DMS53 treated with DMSO at 0.1 percent for 48 hours (cell line): ENCODE results near the gene LRIG1.

Source experiments
- DNase-seq: peaks from one replicate; lab custom pipeline; 2025; ENCODE audit not compliant: unreplicated experiment; lab: John Stamatoyannopoulos, UW

The LRIG1 gene

DNA sequence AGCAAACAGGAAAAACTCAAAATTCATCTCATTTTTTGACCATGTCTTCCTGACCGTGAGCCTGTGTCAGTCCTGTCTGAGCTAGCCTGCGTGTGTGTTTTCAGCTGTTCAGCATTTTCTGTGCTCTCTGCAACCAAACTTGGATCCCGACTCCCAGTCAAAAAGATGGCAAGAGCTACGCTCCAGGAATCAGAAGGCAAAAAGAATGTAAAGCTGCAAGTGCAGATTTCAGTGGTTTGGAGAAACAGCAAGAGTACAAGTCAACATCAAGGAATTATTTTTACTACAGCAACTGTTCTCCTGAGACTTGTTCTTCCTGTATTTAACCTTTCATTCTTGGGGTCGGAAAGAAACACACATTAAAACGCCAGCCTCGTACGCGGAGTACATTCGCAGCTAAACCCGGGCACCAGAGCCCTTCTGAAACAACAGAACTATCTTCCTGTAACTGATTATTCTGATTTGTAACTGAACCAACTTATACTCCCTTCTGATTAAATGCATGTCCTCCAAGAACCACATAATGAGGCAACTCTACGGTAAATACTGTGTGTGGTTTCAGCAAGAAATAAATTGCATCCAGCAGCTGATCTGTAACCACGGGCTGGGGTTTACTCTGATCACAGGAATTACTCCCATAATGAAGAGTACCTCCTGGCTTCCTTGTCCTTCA is 107.4 kb downstream of the LRIG1 start:
- DNase-seq = no peak

DNA sequence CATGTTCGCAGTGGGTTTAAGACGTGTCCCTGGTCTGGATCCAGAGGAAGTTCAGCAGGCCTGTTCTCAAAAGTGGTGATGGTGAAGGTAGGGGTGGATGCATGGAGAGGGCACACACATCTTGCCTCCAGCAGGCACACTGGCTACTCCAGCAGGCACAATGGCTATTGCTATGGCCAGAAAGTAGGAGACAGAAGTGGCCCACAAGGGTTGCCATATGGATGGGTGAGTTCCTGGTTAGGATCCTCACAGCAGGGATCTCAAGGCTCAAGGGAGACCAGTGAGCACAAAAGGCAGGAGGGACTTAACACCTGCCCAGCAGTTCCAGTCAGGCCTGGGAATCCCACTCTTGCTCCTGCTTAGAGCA is 107.9 kb downstream of the LRIG1 start:
- no peak for DNase-seq

- DNase-seq = no peak
Observed at GRCh38 chr3:66392512-66392911, 108.3 kb downstream of the LRIG1 start.

- DNase-seq = no peak
Observed at GRCh38 chr3:66390013-66390412, 110.8 kb downstream of the LRIG1 start.

GRCh38 chr3:66386925-66387650 is 113.7 kb downstream of the LRIG1 start:
- no peak for DNase-seq

DNA sequence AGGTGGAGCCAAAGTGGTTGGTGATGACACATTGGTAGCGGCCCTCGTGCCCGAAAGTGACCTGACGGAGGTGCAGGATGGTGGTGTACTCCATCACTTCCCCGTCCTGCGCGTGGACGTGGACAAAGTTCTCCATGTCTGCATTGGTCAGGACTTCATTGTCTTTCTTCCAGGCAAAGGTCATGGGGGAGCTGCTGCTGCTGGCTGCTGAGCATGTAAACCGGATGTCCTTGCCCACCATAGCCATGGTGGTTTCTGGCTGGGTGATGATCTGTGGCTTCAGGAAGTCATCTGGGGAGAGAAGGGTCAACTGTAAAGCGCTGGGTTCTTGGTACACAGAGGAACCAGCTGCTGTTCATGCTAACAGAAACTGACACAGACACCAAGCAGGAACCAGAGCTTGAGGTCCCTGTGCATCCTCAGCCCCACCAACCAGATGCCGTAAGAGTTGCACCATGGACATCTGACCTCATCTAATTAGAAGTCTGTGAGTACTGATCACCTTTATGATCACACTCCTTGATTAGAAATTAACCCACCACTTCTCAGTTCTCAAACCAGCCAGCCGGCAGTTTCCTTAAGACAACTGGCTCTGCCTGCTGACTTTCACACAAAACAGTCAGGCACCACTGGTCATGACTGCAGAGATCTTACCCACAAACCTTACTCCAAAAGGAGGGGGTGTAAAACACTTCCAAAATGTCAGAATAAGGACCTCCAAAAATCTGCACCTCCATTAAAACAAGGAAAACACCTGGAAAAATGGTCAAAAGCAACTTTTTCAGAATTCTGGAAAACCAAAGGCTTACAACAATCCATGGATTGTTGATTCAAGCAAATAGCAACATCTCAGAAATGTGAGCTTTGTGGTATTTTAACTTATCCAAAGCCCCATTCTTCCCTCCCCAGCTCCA is 114.6 kb downstream of the LRIG1 start:
- DNase-seq = no peak

DNA sequence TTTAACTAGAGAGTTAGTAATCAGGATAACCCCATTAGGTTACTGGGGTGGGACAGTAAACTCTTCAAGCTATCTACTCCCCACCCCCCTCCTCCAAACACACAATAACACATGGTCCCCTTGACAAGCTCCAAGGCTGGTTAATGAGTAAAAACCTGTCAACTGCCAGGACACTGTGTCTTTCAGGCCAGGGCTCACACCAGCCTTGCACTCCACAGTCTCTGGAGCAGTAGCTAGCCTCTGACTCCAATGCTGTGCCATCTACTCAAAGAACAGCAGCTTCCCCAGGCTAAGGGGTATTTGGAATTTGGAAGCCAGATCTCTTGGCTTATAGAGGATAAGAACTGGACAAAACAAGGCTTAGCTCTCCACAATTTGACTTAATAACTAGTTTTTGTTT is 115.8 kb downstream of the LRIG1 start:
- no peak for DNase-seq

GRCh38 chr3:66383998-66384745 is 116.7 kb downstream of the LRIG1 start:
- no peak for DNase-seq

- no peak for DNase-seq
Observed at GRCh38 chr3:66383023-66383422, 117.8 kb downstream of the LRIG1 start.

DNA sequence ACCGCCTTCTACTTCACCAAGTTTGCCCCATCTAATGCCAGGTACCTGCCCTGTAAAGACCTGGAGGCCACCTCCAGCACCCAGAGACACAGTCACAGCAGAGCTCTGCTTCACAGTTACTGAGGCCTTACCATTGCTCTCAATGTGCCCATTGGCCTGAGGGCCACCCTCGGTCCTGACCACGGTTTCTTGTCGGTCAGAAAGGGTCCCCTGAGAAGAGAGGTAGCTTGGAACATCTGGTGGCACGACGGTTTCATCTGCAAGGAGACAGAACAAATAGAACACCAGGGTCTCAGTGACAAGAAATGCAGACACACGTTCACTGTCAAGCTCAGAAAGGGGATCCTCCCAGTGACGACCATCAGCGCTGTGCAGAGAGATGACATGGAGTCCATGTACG is 118.7 kb downstream of the LRIG1 start:
- DNase-seq = no peak

DNA sequence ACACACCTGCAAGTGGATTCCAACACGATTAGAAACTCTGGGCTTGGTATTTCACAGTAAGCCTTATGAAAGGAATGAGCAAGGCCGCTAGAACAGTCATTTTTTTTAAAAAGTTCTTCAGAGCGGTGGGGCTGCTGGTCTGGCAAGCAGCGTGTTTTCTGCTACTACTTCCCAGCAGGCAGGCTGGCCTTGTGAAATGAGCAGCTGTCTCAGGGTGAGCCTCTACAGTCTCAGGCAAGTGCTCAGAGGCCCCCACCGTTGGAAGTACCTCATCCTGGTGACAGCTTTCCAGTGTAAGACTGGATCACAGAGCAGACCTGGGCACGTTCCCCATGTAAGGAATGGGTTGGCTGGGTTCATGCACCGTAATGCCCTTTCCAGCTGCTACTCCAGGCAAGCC is 119.2 kb downstream of the LRIG1 start:
- no peak for DNase-seq

DNA sequence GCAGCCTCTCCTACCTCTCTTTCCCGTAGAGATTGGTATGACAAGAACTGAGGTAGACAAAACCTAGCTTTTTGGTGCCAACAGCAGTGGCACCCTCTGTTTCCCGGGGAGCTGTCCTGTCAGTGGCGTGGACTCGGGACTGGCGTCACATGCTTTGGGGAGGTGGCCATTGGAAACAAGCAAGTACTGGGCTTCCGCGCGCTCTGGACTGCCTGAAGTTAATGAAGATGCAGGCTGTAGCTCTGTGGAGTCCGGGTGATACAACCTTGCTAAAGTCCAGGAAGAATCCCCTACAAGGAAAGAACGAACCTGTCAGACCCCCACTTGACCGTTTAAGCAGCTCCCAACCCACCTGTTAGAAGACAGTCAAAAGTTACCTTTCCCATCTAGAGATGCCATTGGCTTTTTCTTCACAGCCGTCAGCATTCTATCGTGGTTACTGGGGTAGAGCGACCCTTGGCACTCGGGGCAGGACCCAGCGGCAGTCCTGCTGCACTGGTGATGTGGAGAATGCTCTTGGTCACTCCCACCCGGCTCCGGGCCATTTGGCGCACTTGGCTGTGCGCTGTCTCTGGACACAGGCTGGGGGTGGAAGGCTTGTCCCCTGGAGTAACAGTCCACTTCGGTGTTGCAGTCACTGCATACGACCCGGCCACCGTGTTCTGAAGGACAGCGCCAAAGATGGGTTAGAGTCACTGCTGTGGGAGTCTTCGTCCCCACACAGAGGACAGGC is 120.5 kb downstream of the LRIG1 start:
- DNase-seq = no peak

- no peak for DNase-seq
Observed at GRCh38 chr3:66379565-66379964, 121.3 kb downstream of the LRIG1 start.

DNA sequence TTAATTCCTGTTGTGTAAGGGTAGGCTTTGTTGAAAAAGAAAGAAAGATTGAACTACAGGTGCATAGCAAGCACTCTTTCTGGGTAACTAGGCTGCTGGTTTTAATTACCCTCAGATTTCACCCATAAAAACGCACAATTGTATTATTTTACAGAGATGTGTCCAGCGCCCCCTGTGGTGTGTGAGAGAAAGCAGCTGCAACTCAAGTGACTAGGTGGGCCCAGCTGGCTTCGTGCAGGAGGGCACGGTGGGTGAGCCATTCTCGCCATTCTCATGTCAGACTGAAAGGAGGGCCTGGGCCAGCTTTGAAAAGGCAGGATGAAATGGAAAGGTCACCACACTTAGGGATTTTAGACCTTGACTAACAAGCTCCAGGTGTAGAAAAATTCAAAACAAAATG is 122.6 kb downstream of the LRIG1 start:
- no peak for DNase-seq

DNA sequence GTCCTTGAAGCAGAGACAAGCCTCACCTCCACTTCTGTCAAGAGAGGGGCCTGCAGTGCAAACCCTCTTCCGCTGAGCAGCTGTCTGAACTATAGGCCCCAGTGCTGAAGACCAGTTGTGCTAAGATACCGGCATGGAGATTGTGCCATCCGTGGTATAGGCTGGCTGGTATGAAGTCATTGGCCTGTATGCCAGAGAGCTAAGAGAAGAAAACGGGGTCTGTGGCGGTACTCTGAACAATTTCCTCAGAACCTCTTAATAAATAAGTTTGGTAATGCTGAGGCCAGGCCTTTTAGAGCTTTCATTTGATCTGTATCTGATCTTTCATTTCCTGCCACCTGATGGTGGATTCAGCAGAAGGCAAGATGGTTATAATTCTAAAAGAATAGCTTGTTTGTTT is 123.0 kb downstream of the LRIG1 start:
- no peak for DNase-seq

GRCh38 chr3:66376568-66376967 is 124.3 kb downstream of the LRIG1 start:
- DNase-seq = no peak

DNA sequence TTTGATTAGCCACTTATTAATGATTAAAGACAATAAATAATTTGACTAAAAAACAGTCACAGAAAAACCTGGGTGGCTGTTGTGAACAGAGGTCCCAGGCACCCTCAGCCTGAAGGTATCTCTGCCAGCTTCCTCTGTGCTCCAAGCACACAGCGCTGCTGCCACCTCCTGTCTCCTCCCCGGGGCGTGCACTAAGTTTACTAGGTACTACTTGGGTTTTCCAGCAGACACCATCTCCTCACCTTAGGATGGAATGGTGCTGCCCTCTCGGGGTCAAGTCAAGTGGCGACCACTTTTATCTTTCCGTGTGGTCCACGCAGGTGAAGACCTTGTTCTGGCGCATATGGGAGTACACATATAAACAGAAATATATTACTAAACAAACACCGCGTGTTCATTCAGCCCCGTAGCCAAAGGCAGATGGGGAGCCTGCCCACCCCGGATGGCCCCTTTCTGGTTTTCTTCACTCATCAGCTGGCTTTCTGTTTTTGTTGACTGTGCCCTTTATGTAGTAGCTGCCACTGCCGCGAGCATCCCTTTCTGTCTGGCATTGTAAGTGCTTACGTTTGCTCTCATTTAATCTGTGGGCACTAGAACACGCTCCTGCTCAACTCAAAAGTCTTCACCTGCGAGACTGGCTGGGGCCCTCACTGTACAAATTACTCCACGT is 128.0 kb downstream of the LRIG1 start:
- DNase-seq = no peak

GRCh38 chr3:66371432-66371831 is 129.4 kb downstream of the LRIG1 start:
- no peak for DNase-seq

- no peak for DNase-seq
Observed at GRCh38 chr3:66370179-66370578, 130.6 kb downstream of the LRIG1 start.

- no peak for DNase-seq
Observed at GRCh38 chr3:66367979-66368378, 132.8 kb downstream of the LRIG1 start.
